Measurements from ENCODE around the gene TVP23A.

The TVP23A gene

GRCh38 chr16:10728003-10728887, 90.3 kb downstream of the TVP23A start (continued):
- TF ChIP-seq REST (tag by site-specific recombination; IDR thresholded peaks at IDR 0.05) (no peak), ZNF654 (tag by site-specific recombination; IDR thresholded peaks at IDR 0.05; ENCODE audit: low read depth) (no peak), ZNF266 (tag by site-specific recombination; IDR thresholded peaks at IDR 0.05; ENCODE audit: low read depth) (no peak), ZBTB49 (tag by site-specific recombination; IDR thresholded peaks at IDR 0.05; ENCODE audit: low read depth) (no peak)

Data from HEK293 (cell line).